Thoracic aorta (tissue), 2 donors: ENCODE data around the gene BACH2. TPM values are rescaled to one million over a fixed set of nuclear protein-coding genes. Genes with fewer than 3 reads are reported as not detected.

Experiments
- ATAC-seq: fragments of 150-250 bp; one replicate; pipeline ENCODE4 v1.8.0; 2017; ENCODE audit warnings: low read depth; ENCODE audit not compliant: insufficient number of reproducible peaks, low FRiP score
- DNase-seq: peaks from one replicate; pipeline ENCODE4 v3.0.0-alpha.2; 2020; ENCODE audit warnings: low spot score
- H3K27ac ChIP-seq, 2 donors: fragments of 200-600 bp; sonication (generic); 1 replicate in 1 of 2; 2 replicates in 1 of 2; pipeline ENCODE4 v1.5.1; 2016; ENCODE audit warnings: mild to moderate bottlenecking in 2 of 2, moderate library complexity in 2 of 2
- H3K27me3 ChIP-seq: fragments of 200-600 bp; sonication (generic); replicated peaks from 2 replicates; pipeline ENCODE4 v1.6.0; 2016; ENCODE audit warnings: mild to moderate bottlenecking; ENCODE audit not compliant: insufficient read depth
- H3K36me3 ChIP-seq: fragments of 200-600 bp; sonication (generic); one replicate; pipeline ENCODE4 v1.5.1; 2016
- H3K4me1 ChIP-seq, 2 donors: fragments of 200-600 bp; sonication (generic); 1 replicate in 1 of 2; 2 replicates in 1 of 2; pipeline versions ENCODE4 v1.5.1 to v1.6.0; 2016; ENCODE audit warnings: low read depth in 2 of 2, mild to moderate bottlenecking in 1 of 2; ENCODE audit not compliant: control insufficient read depth in 1 of 2
- H3K4me3 ChIP-seq: fragments of 200-600 bp; sonication (generic); 2 replicates; pipeline ENCODE4 v1.5.1; 2016; ENCODE audit warnings: mild to moderate bottlenecking
- H3K9me3 ChIP-seq: fragments of 200-600 bp; sonication (generic); 2 replicates; pipeline ENCODE4 v1.5.1; 2016
- CTCF ChIP-seq: fragments of 200-600 bp; sonication (generic); IDR thresholded peaks from one replicate; pipeline ENCODE4 v1.5.1; 2019; ENCODE audit warnings: antibody characterized with exemption
- total RNA-seq, 2 donors: library from RNA; depleted of rRNA; stranded (reverse); fragments of >200 nt; gene quantifications; one replicate each; pipeline versions ENCODE4 v1.1.0 to v1.2.3, GENCODE V29; 2016

Gene BACH2
- total RNA-seq, 2 donors from 2014 or later = 6.1 to 17.8 TPM

- ATAC-seq (no peak), DNase-seq (no peak)
- no peak overlapping the region for H3K4me3 ChIP-seq
- H3K27me3 ChIP-seq = no peaks in the 10 kb centered on the region
- no peaks in the 10 kb centered on the region for H3K4me1 ChIP-seq
- H3K36me3 ChIP-seq = no peaks in the 10 kb centered on the region
- no peak for TF ChIP-seq CTCF
- no peak overlapping the region for H3K27ac ChIP-seq
- no peaks in the 10 kb centered on the region for H3K9me3 ChIP-seq
Measured at GRCh38 chr6:90257486-90257738, 39.2 kb downstream of the BACH2 start.

- Histone ChIP-seq H3K9me3 (no peaks in the 10 kb centered on the region), H3K4me3 (no peak overlapping the region), H3K4me1 (no peaks in the 10 kb centered on the region), H3K27ac (no peak overlapping the region), H3K27me3 (no peaks in the 10 kb centered on the region), H3K36me3 (no peaks in the 10 kb centered on the region)
- ATAC-seq = no peak
- no peak for TF ChIP-seq CTCF
- DNase-seq = no peak
Measured at GRCh38 chr6:90256698-90257485, 39.8 kb downstream of the BACH2 start.

- Histone ChIP-seq H3K27ac (no peak overlapping the region), H3K4me1 (no peaks in the 10 kb centered on the region), H3K27me3 (no peaks in the 10 kb centered on the region), H3K4me3 (no peak overlapping the region), H3K36me3 (no peaks in the 10 kb centered on the region), H3K9me3 (no peaks in the 10 kb centered on the region)
- TF ChIP-seq CTCF = no peak
- DNase-seq (no peak), ATAC-seq (no peak)
Measured at GRCh38 chr6:90253631-90254030, 43.0 kb downstream of the BACH2 start.

- no peaks in the 10 kb centered on the region for H3K27me3 ChIP-seq
- H3K4me1 ChIP-seq = no peaks in the 10 kb centered on the region
- DNase-seq (no peak), ATAC-seq (no peak)
- no peak for TF ChIP-seq CTCF
- no peaks in the 10 kb centered on the region for H3K36me3 ChIP-seq
- H3K4me3 ChIP-seq = no peak overlapping the region
- H3K27ac ChIP-seq = no peak overlapping the region
- no peaks in the 10 kb centered on the region for H3K9me3 ChIP-seq
Measured at GRCh38 chr6:90251295-90251992, 45.2 kb downstream of the BACH2 start.

- no peaks in the 10 kb centered on the region for H3K9me3 ChIP-seq
- H3K4me1 ChIP-seq = no peaks in the 10 kb centered on the region
- no peaks in the 10 kb centered on the region for H3K27me3 ChIP-seq
- no peak overlapping the region for H3K27ac ChIP-seq
- H3K36me3 ChIP-seq = no peaks in the 10 kb centered on the region
- H3K4me3 ChIP-seq = no peak overlapping the region
- TF ChIP-seq CTCF = no peak
- DNase-seq (no peak), ATAC-seq (no peak)
Measured at GRCh38 chr6:90250405-90250804, 46.2 kb downstream of the BACH2 start.
